ENCODE results near the gene ZNF136. TPM values are rescaled to one million over a fixed set of nuclear protein-coding genes. Genes with fewer than 3 reads are reported as not detected.

ZNF136 gene
- total and polyA plus RNA-seq, 2 experiments from 2014 or later: 5.6 to 6.7 TPM

GRCh38 chr19:12187625-12188024 lies 24.7 kb downstream of the ZNF136 start:
- Histone ChIP-seq H3K4me1 (ENCODE audit: insufficient read depth) (no peaks in the 10 kb centered on the region), H3K4me2 (no peak overlapping the region), H2AFZ (no peak overlapping the region), H3K36me3 (ENCODE audit: insufficient read depth) (peaks cover 38% of the 10 kb centered on the region), H3K27ac (ENCODE audit: low read depth) (no peak overlapping the region), H3K4me3 (no peak overlapping the region), H3K27me3 (ENCODE audit: insufficient read depth) (no peaks in the 10 kb centered on the region), H4K20me1 (replicated peaks; ENCODE audit: insufficient read depth) (no peaks in the 10 kb centered on the region), H3K79me2 (replicated peaks; ENCODE audit: insufficient read depth) (peaks cover 1% of the 10 kb centered on the region; the same call in 1 of the 2 replicates), H3K9me2 (ENCODE audit: insufficient read depth) (no peaks in the 10 kb centered on the region), H3F3A (replicated peaks; ENCODE audit: low read depth) (no peaks in the 10 kb centered on the region)
- Mint-ChIP-seq H3K36me3 (ENCODE audit: low read depth) (peaks cover 92% of the 10 kb centered on the region), H3K27me3 (ENCODE audit: insufficient read depth, low read depth, poor library complexity) (no peaks in the 10 kb centered on the region), H3K27ac (no peak overlapping the region), H3K9me3 (peaks cover 91% of the 10 kb centered on the region), H3K4me1 (no peaks in the 10 kb centered on the region), H3K4me3 (no peak overlapping the region)
- no peak for ATAC-seq
- no peak for TF ChIP-seq ZNF462 (CRISPR knock-in tag; IDR thresholded peaks at IDR 0.05)
- TF ChIP-seq POLR2AphosphoS5 (IDR thresholded peaks at IDR 0.05; ENCODE audit: low read depth): no peak
- no peak for TF ChIP-seq REST (IDR thresholded peaks at IDR 0.05; ENCODE audit: unreplicated experiment)
- TF ChIP-seq CREB1 (CRISPR knock-in tag; IDR thresholded peaks at IDR 0.05; ENCODE audit: low read depth): no peak
- no peak for TF ChIP-seq EZH2 (IDR thresholded peaks at IDR 0.05; ENCODE audit: low read depth, unreplicated experiment)
- TF ChIP-seq EZH2phosphoT487 (IDR thresholded peaks at IDR 0.05; ENCODE audit: unreplicated experiment): no peak
- no peak for TF ChIP-seq STAT1 (IDR thresholded peaks at IDR 0.05; ENCODE audit: unreplicated experiment)
- no peak for TF ChIP-seq ZNF114 (CRISPR knock-in tag; IDR thresholded peaks at IDR 0.05)
- TF ChIP-seq ZNF331 (CRISPR knock-in tag; IDR thresholded peaks at IDR 0.05; ENCODE audit: low read depth): no peak
- no peak for TF ChIP-seq NANOG (IDR thresholded peaks at IDR 0.05; ENCODE audit: borderline replicate concordance)
- DNase-seq (ENCODE audit: low spot score): no peak

Measured in GM23338 (cell line).